Renal cortex interstitium (tissue), 11 donors: ENCODE results near the gene DDX31. TPM values are rescaled to one million over a fixed set of nuclear protein-coding genes. Genes with fewer than 3 reads are reported as not detected.

Experiments
- DNase-seq, 11 donors: peaks; one replicate each; pipeline ENCODE4 v3.0.0-alpha.2; 2013; ENCODE audit warnings: low read depth in 9 of 11, low spot score in 4 of 11; ENCODE audit errors: extremely low read depth in 1 of 11
- polyA plus RNA-seq, 3 donors: library from polyadenylated mRNA; unstranded; fragments of 120-200 nt; gene quantifications; one replicate each; pipeline ENCODE4 v1.2.1, GENCODE V29; 2013; ENCODE audit not compliant: insufficient read length in 3 of 3

The DDX31 gene
- polyA plus RNA-seq, 3 donors, result 16.4 to 20.4 (median 17.4) TPM

- no peak for DNase-seq
Observed at GRCh38 chr9:132564526-132564925, 105.3 kb downstream of the DDX31 start.

- DNase-seq, result no peak
Observed at GRCh38 chr9:132562306-132562573, 107.5 kb downstream of the DDX31 start.

GRCh38 chr9:132560616-132561202 lies 109.1 kb downstream of the DDX31 start:
- peak in 4 of 11 donors; percentile 53 to 68 (median 60) for DNase-seq

GRCh38 chr9:132559711-132560110 lies 110.1 kb downstream of the DDX31 start:
- no peak for DNase-seq

GRCh38 chr9:132557159-132557558 lies 112.6 kb downstream of the DDX31 start:
- no peak for DNase-seq

GRCh38 chr9:132556714-132557113 lies 113.1 kb downstream of the DDX31 start:
- DNase-seq, result peak in 5 of 11 donors; percentile 44 to 79 (median 68)

- DNase-seq, result no peak
Observed at GRCh38 chr9:132556235-132556634, 113.5 kb downstream of the DDX31 start.

- DNase-seq, result no peak
Observed at GRCh38 chr9:132555528-132555927, 114.3 kb downstream of the DDX31 start.

GRCh38 chr9:132554755-132555154 lies 115.0 kb downstream of the DDX31 start:
- DNase-seq, result no peak

- DNase-seq, result no peak
Observed at GRCh38 chr9:132552041-132552440, 117.7 kb downstream of the DDX31 start.

- no peak for DNase-seq
Observed at GRCh38 chr9:132551556-132551955, 118.2 kb downstream of the DDX31 start.

GRCh38 chr9:132548751-132549640 lies 120.8 kb downstream of the DDX31 start:
- DNase-seq, result no peak

- DNase-seq, result no peak
Observed at GRCh38 chr9:132547976-132548730, 121.6 kb downstream of the DDX31 start.

GRCh38 chr9:132547436-132547835 lies 122.3 kb downstream of the DDX31 start:
- DNase-seq, result no peak

- DNase-seq, result no peak
Observed at GRCh38 chr9:132547052-132547431, 122.7 kb downstream of the DDX31 start.

- DNase-seq, result peak in 3 of 11 donors; percentile 41 to 69 (median 54)
Observed at GRCh38 chr9:132546148-132547051, 123.4 kb downstream of the DDX31 start.

- no peak for DNase-seq
Observed at GRCh38 chr9:132545578-132545977, 124.2 kb downstream of the DDX31 start.

- DNase-seq, result no peak
Observed at GRCh38 chr9:132543960-132544359, 125.8 kb downstream of the DDX31 start.

- DNase-seq, result no peak
Observed at GRCh38 chr9:132543251-132543650, 126.5 kb downstream of the DDX31 start.
